IMR-90 (cell line): ENCODE measurements around the gene PTPN22. TPM values are rescaled to one million over a fixed set of nuclear protein-coding genes. Genes with fewer than 3 reads are reported as not detected.

Experiments
- ATAC-seq: fragments of 200-7000 bp; cut with Tn5 transposase; 2 replicates; pipeline ENCODE4 v1.9.1; 2020; ENCODE audit warnings: low read depth, mild to moderate bottlenecking, moderate library complexity
- BruUV-seq: library from RNA; stranded (reverse); fragments of 400-500 nt; replicated peaks from 2 replicates; lab custom pipeline; 2021; lab: Mats Ljungman, UMichigan
- CTCF ChIA-PET: fragments of 300-600 bp; formaldehyde crosslinking; extraction: SDS; loops from one replicate; lab custom pipeline; 2021; ENCODE audit warnings: antibody characterized with exemption; lab: Yijun Ruan, JAX
- POLR2A ChIA-PET: fragments of 300-600 bp; sonication (Branson Sonifier 250); formaldehyde crosslinking; loops from one replicate; lab custom pipeline; 2022; ENCODE audit warnings: antibody characterized with exemption; ENCODE audit not compliant: unreplicated experiment; lab: Charles Lee
- DNase-seq: peaks from one replicate; pipeline ENCODE4 v3.0.0; 2013
- H2AFZ ChIP-seq: replicated peaks from 2 replicates; pipeline ENCODE3; 2013; ENCODE audit warnings: low read length, mild to moderate bottlenecking; ENCODE audit not compliant: poor library complexity
- H2AK5ac ChIP-seq: 2 replicates; pipeline ENCODE4 v1.6.1; 2013; ENCODE audit warnings: low read depth, low read length, inconsistent platforms
- H2AK9ac ChIP-seq: replicated peaks from 2 replicates; pipeline ENCODE3; 2013; ENCODE audit warnings: mild to moderate bottlenecking, low read depth, low read length, moderate library complexity; ENCODE audit not compliant: poor library complexity
- H2BK120ac ChIP-seq: 2 replicates; pipeline ENCODE4 v1.6.1; 2013; ENCODE audit warnings: low read depth, low read length, inconsistent platforms
- H2BK15ac ChIP-seq: 3 replicates; pipeline ENCODE4 v1.6.1; 2013; ENCODE audit warnings: low read depth, low read length, inconsistent platforms
- H2BK20ac ChIP-seq: 2 replicates; pipeline ENCODE4 v1.6.1; 2013; ENCODE audit warnings: low read depth, mild to moderate bottlenecking, inconsistent platforms, low read length, moderate library complexity
- H2BK5ac ChIP-seq: 2 replicates; pipeline ENCODE4 v1.6.1; 2013; ENCODE audit warnings: mild to moderate bottlenecking, low read depth, low read length, inconsistent platforms; ENCODE audit not compliant: poor library complexity, severe bottlenecking
- H3K14ac ChIP-seq: replicated peaks from 2 replicates; pipeline ENCODE4 v1.6.1; 2013; ENCODE audit warnings: low read depth, low read length, inconsistent platforms
- H3K18ac ChIP-seq: 2 replicates; pipeline ENCODE4 v1.6.1; 2013; ENCODE audit warnings: low read depth, low read length, control low read depth
- H3K23ac ChIP-seq: 2 replicates; pipeline ENCODE4 v1.6.1; 2013; ENCODE audit warnings: low read depth, low read length, inconsistent platforms
- H3K27ac ChIP-seq: 2 replicates; pipeline ENCODE4 v1.5.1; 2013; ENCODE audit warnings: mild to moderate bottlenecking, control low read depth, low read length; ENCODE audit not compliant: insufficient read depth
- H3K27me3 ChIP-seq: 2 replicates; pipeline ENCODE4 v1.6.1; 2013; ENCODE audit warnings: low read length; ENCODE audit not compliant: control insufficient read depth, insufficient read depth
- H3K36me3 ChIP-seq: 2 replicates; pipeline ENCODE4 v1.6.1; 2013; ENCODE audit warnings: low read length, mixed read lengths; ENCODE audit not compliant: control insufficient read depth, insufficient read depth
- H3K4ac ChIP-seq: 2 replicates; pipeline ENCODE4 v1.6.1; 2013; ENCODE audit warnings: low read depth, low read length, inconsistent platforms
- H3K4me1 ChIP-seq: 2 replicates; pipeline ENCODE4 v1.6.1; 2013; ENCODE audit warnings: low read length, mixed read lengths; ENCODE audit not compliant: control insufficient read depth, insufficient read depth
- H3K4me2 ChIP-seq: 2 replicates; pipeline ENCODE4 v1.6.1; 2013; ENCODE audit warnings: low read depth, mild to moderate bottlenecking, control low read depth, low read length, moderate library complexity
- H3K4me3 ChIP-seq: 2 replicates; pipeline ENCODE4 v1.5.1; 2013; ENCODE audit warnings: low read depth, mild to moderate bottlenecking, control low read depth, low read length, moderate library complexity; ENCODE audit not compliant: insufficient read depth
- H3K56ac ChIP-seq: 2 replicates; pipeline ENCODE4 v1.6.1; 2013; ENCODE audit warnings: low read length, inconsistent platforms; ENCODE audit not compliant: insufficient read depth; ENCODE audit errors: extremely low read depth
- H3K79me1 ChIP-seq, 2 experiments: 2 replicates each; pipeline ENCODE4 v1.6.1; 2013; ENCODE audit warnings: low read length in 2 of 2, inconsistent platforms in 1 of 2, low read depth in 1 of 2
- H3K9ac ChIP-seq: 2 replicates; pipeline ENCODE4 v1.6.1; 2013; ENCODE audit warnings: low read depth, low read length, control low read depth
- H3K9me1 ChIP-seq: 2 replicates; pipeline ENCODE4 v1.6.1; 2013; ENCODE audit warnings: low read length, inconsistent platforms; ENCODE audit not compliant: insufficient read depth
- H3K9me3 ChIP-seq: 2 replicates; pipeline ENCODE4 v1.6.1; 2013; ENCODE audit warnings: low read length; ENCODE audit not compliant: control insufficient read depth, insufficient read depth
- H4K20me1 ChIP-seq: 2 replicates; pipeline ENCODE4 v1.6.1; 2013; ENCODE audit warnings: low read length, inconsistent platforms; ENCODE audit not compliant: insufficient read depth
- H4K5ac ChIP-seq: 2 replicates; pipeline ENCODE4 v1.6.1; 2013; ENCODE audit warnings: mild to moderate bottlenecking, low read depth, low read length, control low read depth
- H4K8ac ChIP-seq, 2 experiments: 2 replicates each; pipeline ENCODE4 v1.6.1; 2013; ENCODE audit warnings: low read depth in 2 of 2, low read length in 2 of 2, control low read depth in 1 of 2, inconsistent platforms in 1 of 2
- H4K91ac ChIP-seq: 2 replicates; pipeline ENCODE4 v1.6.1; 2013; ENCODE audit warnings: low read depth, low read length, inconsistent platforms; ENCODE audit not compliant: insufficient read depth
- BHLHE40 ChIP-seq: fragments of 150-350 bp; IDR thresholded peaks from 2 replicates; pipeline ENCODE4 v1.6.1; 2016; ENCODE audit warnings: mild to moderate bottlenecking, low read depth, low read length
- CEBPB ChIP-seq: IDR thresholded peaks from 2 replicates; pipeline ENCODE4 v1.6.1; 2012; ENCODE audit warnings: low read depth, low read length, improper control_type of control experiment
- CHD1 ChIP-seq: IDR thresholded peaks from 2 replicates; pipeline ENCODE4 v1.6.1; 2012; ENCODE audit warnings: low read depth, low read length, improper control_type of control experiment
- FOS ChIP-seq: fragments of 150-350 bp; IDR thresholded peaks from 2 replicates; pipeline ENCODE4 v1.6.1; 2016; ENCODE audit warnings: low read depth, low read length
- MAFK ChIP-seq: IDR thresholded peaks from 2 replicates; pipeline ENCODE4 v1.6.1; 2012; ENCODE audit warnings: low read depth, low read length, improper control_type of control experiment
- MAZ ChIP-seq: IDR thresholded peaks from 2 replicates; pipeline ENCODE4 v1.6.1; 2012; ENCODE audit warnings: low read depth, mild to moderate bottlenecking, low read length, improper control_type of control experiment, moderate library complexity, borderline replicate concordance
- NFE2L2 ChIP-seq: fragments of 150-350 bp; IDR thresholded peaks from 2 replicates; pipeline ENCODE4 v1.6.1; 2016; ENCODE audit warnings: low read depth, mild to moderate bottlenecking, low read length
- POLR2A ChIP-seq: IDR thresholded peaks from 2 replicates; pipeline ENCODE4 v1.6.1; 2012; ENCODE audit warnings: mild to moderate bottlenecking, low read depth, low read length
- RAD21 ChIP-seq: IDR thresholded peaks from 2 replicates; pipeline ENCODE4 v1.6.1; 2012; ENCODE audit warnings: low read length, improper control_type of control experiment
- RCOR1 ChIP-seq: IDR thresholded peaks from 2 replicates; pipeline ENCODE4 v1.6.1; 2012; ENCODE audit warnings: mild to moderate bottlenecking, low read length, improper control_type of control experiment; ENCODE audit not compliant: insufficient replicate concordance
- RFX5 ChIP-seq: IDR thresholded peaks from 2 replicates; pipeline ENCODE4 v1.8.0; 2012; ENCODE audit warnings: low read depth, mild to moderate bottlenecking, low read length, moderate library complexity
- SMC3 ChIP-seq: fragments of 150-350 bp; IDR thresholded peaks from 2 replicates; pipeline ENCODE4 v1.6.1; 2016; ENCODE audit warnings: low read depth, mild to moderate bottlenecking, antibody characterized with exemption, low read length, moderate library complexity
- WGBS, 2 experiments: methylation state at CpG; one replicate each; pipeline versions ENCODE4 v1.1.5 to v1.1.7; 2013; ENCODE audit warnings: missing lambda C conversion rate in 2 of 2; ENCODE audit not compliant: insufficient read length in 1 of 2; ENCODE audit errors: extremely low coverage in 2 of 2; 5-methylcytosine and 5-hydroxymethylcytosine counted together
- dilution Hi-C: fragments of 300-500 bp; cut with HindIII; formaldehyde crosslinking; loops from one replicate; pipeline ENCODE4 v1.14.3; 2018; ENCODE audit warnings: low sequenced_read_pairs; ENCODE audit not compliant: unreplicated experiment
- in situ Hi-C: fragments of 300-500 bp; cut with MboI; formaldehyde crosslinking; loops from 3 replicates; pipeline ENCODE4 v1.14.3; 2019; ENCODE audit warnings: low sequenced_read_pairs, inconsistent platforms, mixed read lengths
- intact Hi-C: fragments of 100-400 bp; cut with micrococcal nuclease; formaldehyde crosslinking; loops from 2 replicates; pipeline ENCODE4 v1.10.0; 2022
- polyA plus RNA-seq, 3 experiments: library from polyadenylated mRNA; depleted of rRNA; stranded (reverse); fragments of >200 nt; gene quantifications; 2 replicates each; pipeline ENCODE4 v1.2.3, GENCODE V29; 2012; ENCODE audit warnings: low replicate concordance in 1 of 3
- total RNA-seq: library from RNA; depleted of rRNA; stranded (reverse); fragments of >200 nt; gene quantifications from 2 replicates; pipeline ENCODE4 v1.2.3, GENCODE V29; 2012
- TF ChIP-seq, protein P1 (sequence below): conservative IDR thresholded peaks from 2 replicates; pipeline ENCODE4 v1.5.1; 2012; ENCODE audit warnings: mild to moderate bottlenecking, low read depth, low read length, improper control_type of control experiment
- TF ChIP-seq, protein P2 (sequence below): fragments of 150-350 bp; IDR thresholded peaks from 2 replicates; pipeline ENCODE4 v1.6.1; 2016; ENCODE audit warnings: low read depth, mild to moderate bottlenecking, low read length, moderate library complexity, borderline replicate concordance
- TF ChIP-seq, protein P3 (sequence below): fragments of 150-350 bp; IDR thresholded peaks from 2 replicates; pipeline ENCODE4 v1.6.1; 2017; ENCODE audit warnings: mild to moderate bottlenecking, antibody characterized with exemption, low read length, low read depth

The PTPN22 gene
- total and polyA plus RNA-seq, 2 of the 4 experiments (the other 2 are of a cell fraction) = 0.14 to 0.18 TPM

DNA sequence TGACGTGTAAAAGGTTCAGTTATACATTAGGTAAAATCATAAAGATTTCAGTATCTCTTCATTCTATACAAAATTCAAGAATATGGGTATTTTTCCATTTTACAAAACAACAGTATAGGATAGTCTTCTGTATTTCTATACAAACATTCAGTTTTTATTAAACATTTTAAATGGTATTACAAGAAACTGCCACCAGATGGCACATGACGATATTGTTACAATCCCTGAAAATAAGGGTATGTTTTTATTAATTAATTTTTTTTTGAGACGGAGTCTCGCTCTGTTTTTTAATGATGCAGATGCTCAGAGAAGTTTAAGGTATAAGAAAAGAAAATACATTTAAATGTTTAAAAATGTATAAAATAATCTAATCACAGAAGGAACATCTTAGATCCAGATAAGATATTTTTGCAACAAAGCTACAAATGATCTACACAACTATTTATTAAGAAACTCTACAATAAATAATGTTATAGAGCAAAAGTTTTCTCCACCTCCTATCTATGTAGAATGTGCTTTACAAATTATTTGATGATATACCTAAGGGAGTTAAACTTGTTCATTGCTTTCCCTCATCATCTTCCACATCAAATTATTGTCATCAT lies 35.7 kb downstream of the PTPN22 start:
- H3K56ac ChIP-seq = no peak overlapping the region
- no peak overlapping the region for H3K4ac ChIP-seq
- dilution Hi-C loops = no loop called here
- no peak overlapping the region for H3K18ac ChIP-seq
- ChIA-PET POLR2A (interaction anchor here (0.6 kb wide), 1 partner anchor 117 kb away, joined by 4 read pairs; no protein-coding TSS in a partner anchor), CTCF (interaction anchor here (0.6 to 2.3 kb wide), 4 partner anchors 19 to 142 kb away, joined by 3 to 6 read pairs (median 4); no protein-coding TSS in a partner anchor)
- H3K4me3 ChIP-seq = no peak overlapping the region
- in situ Hi-C loops = loop anchor here (5.0 to 10.0 kb wide), 2 partner anchors 67 to 129 kb away; partner anchors contain the start of gene AP4B1
- WGBS, 2 experiments = no CpG with 5 or more reads among the region's 4 CpGs
- H3K27me3 ChIP-seq = no peaks in the 10 kb centered on the region
- no peaks in the 10 kb centered on the region for H3K79me1 ChIP-seq
- H2AK5ac ChIP-seq = no peak overlapping the region
- H4K8ac ChIP-seq = no peak overlapping the region
- H2BK5ac ChIP-seq = no peak overlapping the region
- no peaks in the 10 kb centered on the region for H3K9me3 ChIP-seq
- no peak overlapping the region for H2BK15ac ChIP-seq
- intact Hi-C loops = loop anchor here (1.0 to 5.0 kb wide), 3 partner anchors 70 to 127 kb away; partner anchors contain the start of gene DCLRE1B
- H4K91ac ChIP-seq = no peak overlapping the region
- H4K5ac ChIP-seq = no peak overlapping the region
- H3K14ac ChIP-seq = no peak overlapping the region
- no peak overlapping the region for H2BK120ac ChIP-seq
- no peaks in the 10 kb centered on the region for H4K20me1 ChIP-seq
- no peaks in the 10 kb centered on the region for H3K4me1 ChIP-seq
- no peaks in the 10 kb centered on the region for H3K36me3 ChIP-seq
- H3K4me2 ChIP-seq = no peak overlapping the region
- no peak overlapping the region for H2AK9ac ChIP-seq
- no peak overlapping the region for H2AFZ ChIP-seq
- ATAC-seq (peak; percentile 56), DNase-seq (peak; percentile 61)
- no peak overlapping the region for H3K27ac ChIP-seq
- no peaks in the 10 kb centered on the region for H3K9me1 ChIP-seq
- no TSS peak for BruUV-seq
- no peak overlapping the region for H2BK20ac ChIP-seq
- no peak overlapping the region for H3K23ac ChIP-seq
- no peak overlapping the region for H3K9ac ChIP-seq
- TF ChIP-seq MAZ (no peak), POLR2A (no peak), SMC3 (peak; percentile 83), BHLHE40 (no peak), CEBPB (no peak), CHD1 (no peak), RFX5 (no peak), NFE2L2 (no peak), FOS (no peak), RAD21 (peak; percentile 67), MAFK (no peak), RCOR1 (no peak)
- TF ChIP-seq, protein P1, sequence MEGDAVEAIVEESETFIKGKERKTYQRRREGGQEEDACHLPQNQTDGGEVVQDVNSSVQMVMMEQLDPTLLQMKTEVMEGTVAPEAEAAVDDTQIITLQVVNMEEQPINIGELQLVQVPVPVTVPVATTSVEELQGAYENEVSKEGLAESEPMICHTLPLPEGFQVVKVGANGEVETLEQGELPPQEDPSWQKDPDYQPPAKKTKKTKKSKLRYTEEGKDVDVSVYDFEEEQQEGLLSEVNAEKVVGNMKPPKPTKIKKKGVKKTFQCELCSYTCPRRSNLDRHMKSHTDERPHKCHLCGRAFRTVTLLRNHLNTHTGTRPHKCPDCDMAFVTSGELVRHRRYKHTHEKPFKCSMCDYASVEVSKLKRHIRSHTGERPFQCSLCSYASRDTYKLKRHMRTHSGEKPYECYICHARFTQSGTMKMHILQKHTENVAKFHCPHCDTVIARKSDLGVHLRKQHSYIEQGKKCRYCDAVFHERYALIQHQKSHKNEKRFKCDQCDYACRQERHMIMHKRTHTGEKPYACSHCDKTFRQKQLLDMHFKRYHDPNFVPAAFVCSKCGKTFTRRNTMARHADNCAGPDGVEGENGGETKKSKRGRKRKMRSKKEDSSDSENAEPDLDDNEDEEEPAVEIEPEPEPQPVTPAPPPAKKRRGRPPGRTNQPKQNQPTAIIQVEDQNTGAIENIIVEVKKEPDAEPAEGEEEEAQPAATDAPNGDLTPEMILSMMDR = peak; percentile 65
- TF ChIP-seq, protein P2, sequence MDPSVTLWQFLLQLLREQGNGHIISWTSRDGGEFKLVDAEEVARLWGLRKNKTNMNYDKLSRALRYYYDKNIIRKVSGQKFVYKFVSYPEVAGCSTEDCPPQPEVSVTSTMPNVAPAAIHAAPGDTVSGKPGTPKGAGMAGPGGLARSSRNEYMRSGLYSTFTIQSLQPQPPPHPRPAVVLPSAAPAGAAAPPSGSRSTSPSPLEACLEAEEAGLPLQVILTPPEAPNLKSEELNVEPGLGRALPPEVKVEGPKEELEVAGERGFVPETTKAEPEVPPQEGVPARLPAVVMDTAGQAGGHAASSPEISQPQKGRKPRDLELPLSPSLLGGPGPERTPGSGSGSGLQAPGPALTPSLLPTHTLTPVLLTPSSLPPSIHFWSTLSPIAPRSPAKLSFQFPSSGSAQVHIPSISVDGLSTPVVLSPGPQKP = no peak
- TF ChIP-seq, protein P3, sequence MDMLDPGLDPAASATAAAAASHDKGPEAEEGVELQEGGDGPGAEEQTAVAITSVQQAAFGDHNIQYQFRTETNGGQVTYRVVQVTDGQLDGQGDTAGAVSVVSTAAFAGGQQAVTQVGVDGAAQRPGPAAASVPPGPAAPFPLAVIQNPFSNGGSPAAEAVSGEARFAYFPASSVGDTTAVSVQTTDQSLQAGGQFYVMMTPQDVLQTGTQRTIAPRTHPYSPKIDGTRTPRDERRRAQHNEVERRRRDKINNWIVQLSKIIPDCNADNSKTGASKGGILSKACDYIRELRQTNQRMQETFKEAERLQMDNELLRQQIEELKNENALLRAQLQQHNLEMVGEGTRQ = no peak
